SJSA1 (cell line): ENCODE results near the gene CD4. TPM values are rescaled to one million over a fixed set of nuclear protein-coding genes. Genes with fewer than 3 reads are reported as not detected.

Experiments used
- DNase-seq, 2 experiments: peaks; one replicate each; pipeline ENCODE4 v3.0.0-alpha.2; 2015 to 2020; ENCODE audit warnings: low spot score in 2 of 2, low read depth in 1 of 2
- H3K27ac ChIP-seq: fragments of 250-450 bp; sonication (Bioruptor Pico); 2 replicates; pipeline ENCODE4 v1.5.1; 2020; ENCODE audit warnings: mild to moderate bottlenecking, moderate library complexity
- H3K27me3 ChIP-seq: fragments of 250-450 bp; sonication (Bioruptor Pico); replicated peaks from 2 replicates; pipeline ENCODE4 v1.5.1; 2020; ENCODE audit warnings: mild to moderate bottlenecking, moderate library complexity
- H3K36me3 ChIP-seq: fragments of 250-450 bp; sonication (Bioruptor Pico); 2 replicates; pipeline ENCODE4 v1.5.1; 2020; ENCODE audit warnings: mild to moderate bottlenecking
- H3K4me1 ChIP-seq: fragments of 250-450 bp; sonication (Bioruptor Pico); replicated peaks from 2 replicates; pipeline ENCODE4 v1.6.1; 2021; ENCODE audit warnings: mild to moderate bottlenecking
- H3K4me3 ChIP-seq: fragments of 250-450 bp; sonication (Bioruptor Pico); 2 replicates; pipeline ENCODE4 v1.5.1; 2020; ENCODE audit warnings: mild to moderate bottlenecking
- H3K9me3 ChIP-seq: fragments of 250-450 bp; sonication (Bioruptor Pico); replicated peaks from 2 replicates; pipeline ENCODE4 v1.5.1; 2020; ENCODE audit warnings: mild to moderate bottlenecking
- total RNA-seq: library from RNA; depleted of rRNA; stranded (reverse); fragments of >200 nt; shearing (Covaris generic); gene quantifications from 2 replicates; pipeline ENCODE4 v1.2.3, GENCODE V29; 2014

CD4 gene
- total RNA-seq, 1 experiment from 2014 or later = not detected

- Histone ChIP-seq H3K27ac (no peak overlapping the region), H3K9me3 (no peaks in the 10 kb centered on the region), H3K36me3 (peaks cover 32% of the 10 kb centered on the region), H3K27me3 (no peaks in the 10 kb centered on the region), H3K4me3 (no peak overlapping the region), H3K4me1 (peaks cover 11% of the 10 kb centered on the region)
- no peak for DNase-seq
Observed at GRCh38 chr12:6754411-6754810, 34.9 kb upstream of the CD4 start.

GRCh38 chr12:6757028-6757690 lies 32.2 kb upstream of the CD4 start:
- no peak for DNase-seq
- Histone ChIP-seq H3K9me3 (no peaks in the 10 kb centered on the region), H3K27me3 (no peaks in the 10 kb centered on the region), H3K27ac (no peak overlapping the region), H3K36me3 (peaks cover 5% of the 10 kb centered on the region; the same call in 1 of the 2 replicates), H3K4me1 (peaks cover 5% of the 10 kb centered on the region), H3K4me3 (no peak overlapping the region)

- DNase-seq = no peak
- Histone ChIP-seq H3K27me3 (no peaks in the 10 kb centered on the region), H3K4me1 (peaks cover 13% of the 10 kb centered on the region), H3K36me3 (no peaks in the 10 kb centered on the region), H3K9me3 (no peaks in the 10 kb centered on the region), H3K4me3 (no peak overlapping the region), H3K27ac (no peak overlapping the region)
Observed at GRCh38 chr12:6758506-6759095, 30.7 kb upstream of the CD4 start.

GRCh38 chr12:6759741-6760140 lies 29.6 kb upstream of the CD4 start:
- no peaks in the 10 kb centered on the region for H3K9me3 ChIP-seq
- H3K4me1 ChIP-seq = peaks cover 19% of the 10 kb centered on the region
- H3K27ac ChIP-seq = no peak overlapping the region
- no peak overlapping the region for H3K4me3 ChIP-seq
- DNase-seq = no peak
- no peaks in the 10 kb centered on the region for H3K27me3 ChIP-seq
- H3K36me3 ChIP-seq = no peaks in the 10 kb centered on the region

GRCh38 chr12:6763380-6763779 lies 25.9 kb upstream of the CD4 start:
- H3K36me3 ChIP-seq = peaks cover 2% of the 10 kb centered on the region
- no peaks in the 10 kb centered on the region for H3K9me3 ChIP-seq
- peak overlapping the region; percentile 45 for H3K27ac ChIP-seq
- H3K4me1 ChIP-seq = peaks cover 39% of the 10 kb centered on the region
- H3K27me3 ChIP-seq = no peaks in the 10 kb centered on the region
- no peak overlapping the region for H3K4me3 ChIP-seq
- DNase-seq = no peak

GRCh38 chr12:6764011-6764828 lies 25.1 kb upstream of the CD4 start:
- H3K4me3 ChIP-seq = no peak overlapping the region
- no peaks in the 10 kb centered on the region for H3K9me3 ChIP-seq
- H3K4me1 ChIP-seq = peaks cover 47% of the 10 kb centered on the region
- H3K27me3 ChIP-seq = no peaks in the 10 kb centered on the region
- H3K27ac ChIP-seq = peak overlapping the region; percentile 45
- peaks cover 7% of the 10 kb centered on the region for H3K36me3 ChIP-seq
- DNase-seq = peak; percentile 99 to 100

DNA sequence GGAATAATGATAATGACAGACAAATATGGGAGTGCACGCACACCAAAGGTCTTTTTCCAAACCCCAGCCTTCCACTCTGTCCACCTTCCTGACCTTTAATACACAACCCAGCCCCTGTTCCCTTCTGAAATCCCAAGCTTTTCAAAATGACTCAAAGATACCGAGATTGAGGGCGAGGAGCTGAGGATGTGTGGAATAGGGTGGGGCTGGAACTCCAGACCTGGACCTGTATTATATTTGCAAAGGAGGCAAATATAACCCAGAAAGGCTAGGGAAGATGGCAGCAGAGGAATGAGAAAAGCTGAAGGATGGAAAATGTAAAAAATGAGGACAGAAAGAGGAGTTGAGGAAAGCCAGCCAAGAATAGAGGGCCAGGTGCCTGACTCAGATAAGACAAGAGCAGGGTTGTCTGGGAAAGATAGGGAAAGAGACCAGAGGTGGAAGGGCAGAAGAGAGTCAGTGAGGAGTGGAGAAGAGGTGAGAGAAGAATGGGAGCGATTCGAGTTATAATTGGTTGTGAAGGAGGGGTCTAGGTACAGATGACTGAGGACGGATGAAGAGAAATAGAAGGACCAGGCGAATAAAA lies 24.2 kb upstream of the CD4 start:
- H3K4me1 ChIP-seq = peaks cover 49% of the 10 kb centered on the region
- H3K36me3 ChIP-seq = peaks cover 17% of the 10 kb centered on the region
- no peak for DNase-seq
- H3K9me3 ChIP-seq = no peaks in the 10 kb centered on the region
- peak overlapping the region; percentile 30 for H3K27ac ChIP-seq
- no peaks in the 10 kb centered on the region for H3K27me3 ChIP-seq
- H3K4me3 ChIP-seq = peak overlapping the region; percentile 87

GRCh38 chr12:6765634-6766581 lies 23.4 kb upstream of the CD4 start, which contains the start of gene PTMS:
Gene PTMS, plus strand, starts transcription at chr12:6766363. Its CDS starts 343 bp downstream, at chr12:6766706.
- peak; percentile 74 to 95 for DNase-seq
- peaks cover 49% of the 10 kb centered on the region for H3K4me1 ChIP-seq
- peak within 1 kb of the TSS; percentile 87 for H3K4me3 ChIP-seq
- H3K36me3 ChIP-seq = peaks cover 24% of the 10 kb centered on the region
- no peaks in the 10 kb centered on the region for H3K9me3 ChIP-seq
- peak within 1 kb of the TSS; percentile 30 for H3K27ac ChIP-seq
- H3K27me3 ChIP-seq = no peaks in the 10 kb centered on the region

- Histone ChIP-seq H3K4me3 (peak overlapping the region; percentile 87), H3K27ac (peak overlapping the region; percentile 30; the same call in 1 of the 2 replicates), H3K4me1 (peaks cover 49% of the 10 kb centered on the region), H3K27me3 (no peaks in the 10 kb centered on the region), H3K36me3 (peaks cover 33% of the 10 kb centered on the region), H3K9me3 (no peaks in the 10 kb centered on the region)
- DNase-seq = peak; percentile 59 to 75
Observed at GRCh38 chr12:6766651-6767349, 22.5 kb upstream of the CD4 start.

GRCh38 chr12:6767353-6768319 lies 21.7 kb upstream of the CD4 start:
- Histone ChIP-seq H3K27me3 (no peaks in the 10 kb centered on the region), H3K9me3 (no peaks in the 10 kb centered on the region), H3K4me3 (peak overlapping the region; percentile 87), H3K4me1 (peaks cover 49% of the 10 kb centered on the region), H3K36me3 (peaks cover 35% of the 10 kb centered on the region), H3K27ac (peak overlapping the region; percentile 6; the same call in 1 of the 2 replicates)
- DNase-seq = peak in 1 of 2 experiments; percentile 34

GRCh38 chr12:6768437-6768914 lies 20.9 kb upstream of the CD4 start:
- Histone ChIP-seq H3K4me1 (peaks cover 40% of the 10 kb centered on the region), H3K36me3 (peaks cover 35% of the 10 kb centered on the region), H3K27me3 (no peaks in the 10 kb centered on the region), H3K27ac (no peak overlapping the region), H3K4me3 (peak overlapping the region; percentile 87), H3K9me3 (no peaks in the 10 kb centered on the region)
- DNase-seq = no peak
